ENCODE measurements around the gene RMDN2. TPM values are rescaled to one million over a fixed set of nuclear protein-coding genes. Genes with fewer than 3 reads are reported as not detected.

Gene RMDN2
- total and polyA plus RNA-seq, 10 of the 15 experiments (the other 5 are each of a cell fraction or from before 2014, with no cell fraction given), result 2.6 to 12.4 (median 9.2) TPM

- no peak for TF ChIP-seq ATF3 (IDR thresholded peaks at IDR 0.05; ENCODE audit: borderline replicate concordance, extremely low read depth, low read depth, low read length)
- 0 out of 2 replicates have a peak, but pooled peaks have one; percentile 32 for TF ChIP-seq CREB1 (IDR thresholded peaks at IDR 0.05; ENCODE audit: low read depth)
- TF ChIP-seq SRF (IDR thresholded peaks at IDR 0.05; ENCODE audit: low read depth in 2 of 2, low read length in 2 of 2), result 0 out of 4 replicates have a peak, but pooled peaks of 1 of the 2 experiments have one; percentile 33
- TF ChIP-seq HDGF (IDR thresholded peaks at IDR 0.05), result peak; percentile 93
- TF ChIP-seq TCF12 (IDR thresholded peaks at IDR 0.05; ENCODE audit: low read depth, low read length), result peak; percentile 42; the same call in 1 of the 2 replicates
- 0 out of 2 replicates have a peak, but pooled peaks have one; percentile 47 for TF ChIP-seq DPF2 (IDR thresholded peaks at IDR 0.05)
- peak; percentile 26 to 40; a peak in 2 of 4 replicates for TF ChIP-seq EP300 (IDR thresholded peaks at IDR 0.05; ENCODE audit: borderline replicate concordance in 1 of 2, control insufficient read depth in 1 of 2, low read depth in 2 of 2, low read length in 2 of 2)
- peak; percentile 12; the same call in 1 of the 3 replicates for TF ChIP-seq POU2F2 (IDR thresholded peaks at IDR 0.05; ENCODE audit: borderline replicate concordance, low read depth, low read length)
- TF ChIP-seq ZNF687 (IDR thresholded peaks at IDR 0.05), result peak; percentile 42
- peak; percentile 68; the same call in 1 of the 2 replicates for TF ChIP-seq PAX5 (IDR thresholded peaks at IDR 0.05; ENCODE audit: borderline replicate concordance, low read depth, low read length)
- TF ChIP-seq PML (IDR thresholded peaks at IDR 0.05; ENCODE audit: low read length), result peak; percentile 64; the same call in 1 of the 2 replicates
- no peak for TF ChIP-seq RBBP5 (conservative IDR thresholded peaks at IDR 0.05)
- TF ChIP-seq POLR2A (IDR thresholded peaks at IDR 0.05; ENCODE audit: low read depth, low read length), result peak; percentile 57
- TF ChIP-seq MEF2A (IDR thresholded peaks at IDR 0.05; ENCODE audit: insufficient read depth, low read depth, low read length), result peak; percentile 51
- peak; percentile 56 for TF ChIP-seq YY1 (IDR thresholded peaks at IDR 0.05; ENCODE audit: low read depth, low read length)
- TF ChIP-seq TAF1 (IDR thresholded peaks at IDR 0.05; ENCODE audit: borderline replicate concordance, low read depth, low read length), result peak; percentile 47; the same call in 1 of the 2 replicates
- TF ChIP-seq ASH2L (IDR thresholded peaks at IDR 0.05; ENCODE audit: borderline replicate concordance, low read depth), result no peak
- peak; percentile 77 for TF ChIP-seq SMAD1 (IDR thresholded peaks at IDR 0.05; ENCODE audit: low read depth, partially characterized antibody)
- TF ChIP-seq IRF4 (IDR thresholded peaks at IDR 0.05; ENCODE audit: low read depth, low read length), result peak; percentile 44; the same call in 1 of the 2 replicates
- peak; percentile 81 for TF ChIP-seq IKZF1 (conservative IDR thresholded peaks at IDR 0.05)
- TF ChIP-seq MYC (IDR thresholded peaks at IDR 0.05; ENCODE audit: insufficient read depth, insufficient read length, insufficient replicate concordance, low read length, severe bottlenecking), result no peak
- TF ChIP-seq ELK1 (IDR thresholded peaks at IDR 0.05; ENCODE audit: low read depth, low read length), result 0 out of 2 replicates have a peak, but pooled peaks have one; percentile 24
- TF ChIP-seq JUNB (IDR thresholded peaks at IDR 0.05), result peak; percentile 48
- peak; percentile 73 for TF ChIP-seq GATAD2B (conservative IDR thresholded peaks at IDR 0.05; ENCODE audit: low read depth)
- peak; percentile 13; the same call in 1 of the 2 replicates for TF ChIP-seq CBX5 (IDR thresholded peaks at IDR 0.05; ENCODE audit: low read depth)
- TF ChIP-seq WRNIP1 (IDR thresholded peaks at IDR 0.05; ENCODE audit: borderline replicate concordance, low read depth, low read length), result no peak
These were observed 112.9 kb downstream of the RMDN2 start (continued) for GRCh38 chr2:38037757-38038621.
